Suprapubic skin (tissue), 4 donors: Measurements from ENCODE around the gene HOXA7. TPM values are rescaled to one million over a fixed set of nuclear protein-coding genes. Genes with fewer than 3 reads are reported as not detected.

Experiments used
- DNase-seq, 2 donors: peaks; one replicate each; pipeline ENCODE4 v3.0.0-alpha.2; 2019; ENCODE audit warnings: low spot score in 2 of 2
- H3K27ac ChIP-seq: fragments of 200-600 bp; sonication (generic); one replicate; pipeline ENCODE4 v1.5.1; 2019
- H3K27me3 ChIP-seq: fragments of 200-600 bp; sonication (generic); one replicate; pipeline ENCODE4 v1.5.1; 2019
- H3K36me3 ChIP-seq: fragments of 200-600 bp; sonication (generic); one replicate; pipeline ENCODE4 v1.5.1; 2019
- H3K4me1 ChIP-seq: fragments of 200-600 bp; sonication (generic); one replicate; pipeline ENCODE4 v1.5.1; 2019
- H3K4me3 ChIP-seq: fragments of 200-600 bp; sonication (generic); one replicate; pipeline ENCODE4 v1.5.1; 2019; ENCODE audit warnings: mild to moderate bottlenecking
- H3K9me3 ChIP-seq: fragments of 200-600 bp; sonication (generic); one replicate; pipeline ENCODE4 v1.5.1; 2019
- EP300 ChIP-seq: sonication (generic); formaldehyde crosslinking; IDR thresholded peaks from one replicate; pipeline ENCODE4 v1.6.1; 2017; ENCODE audit warnings: antibody characterized with exemption
- POLR2A ChIP-seq, 2 donors: fragments of 450-650 bp; IDR thresholded peaks; one replicate each; pipeline ENCODE4 v1.6.1; 2017; ENCODE audit warnings: antibody characterized with exemption in 2 of 2, mild to moderate bottlenecking in 2 of 2, moderate library complexity in 2 of 2
- POLR2AphosphoS5 ChIP-seq, 3 donors: sonication (generic); formaldehyde crosslinking; IDR thresholded peaks; one replicate each; pipeline ENCODE4 v1.6.1; 2017; ENCODE audit warnings: antibody characterized with exemption in 3 of 3
- WGBS: methylation state at CpG from one replicate; pipeline ENCODE4 v1.1.5; 2018; 5-methylcytosine and 5-hydroxymethylcytosine counted together
- total RNA-seq, 4 donors: library from RNA; depleted of rRNA; stranded (reverse); fragments of >200 nt; gene quantifications; one replicate each; pipeline ENCODE4 v1.1.0, GENCODE V29; 2016
- TF ChIP-seq, protein P1 (sequence below), 2 donors: fragments of 200-600 bp in 1 of 2; fragments of 450-650 bp in 1 of 2; sonication (generic) in 1 of 2; IDR thresholded peaks; one replicate each; pipeline ENCODE4 v1.5.1; 2016 to 2019; ENCODE audit warnings: antibody characterized with exemption in 2 of 2, mild to moderate bottlenecking in 1 of 2, moderate library complexity in 1 of 2

The HOXA7 gene
- total RNA-seq, 4 donors from 2014 or later = 14.8 to 23.6 (median 17.5) TPM

DNA sequence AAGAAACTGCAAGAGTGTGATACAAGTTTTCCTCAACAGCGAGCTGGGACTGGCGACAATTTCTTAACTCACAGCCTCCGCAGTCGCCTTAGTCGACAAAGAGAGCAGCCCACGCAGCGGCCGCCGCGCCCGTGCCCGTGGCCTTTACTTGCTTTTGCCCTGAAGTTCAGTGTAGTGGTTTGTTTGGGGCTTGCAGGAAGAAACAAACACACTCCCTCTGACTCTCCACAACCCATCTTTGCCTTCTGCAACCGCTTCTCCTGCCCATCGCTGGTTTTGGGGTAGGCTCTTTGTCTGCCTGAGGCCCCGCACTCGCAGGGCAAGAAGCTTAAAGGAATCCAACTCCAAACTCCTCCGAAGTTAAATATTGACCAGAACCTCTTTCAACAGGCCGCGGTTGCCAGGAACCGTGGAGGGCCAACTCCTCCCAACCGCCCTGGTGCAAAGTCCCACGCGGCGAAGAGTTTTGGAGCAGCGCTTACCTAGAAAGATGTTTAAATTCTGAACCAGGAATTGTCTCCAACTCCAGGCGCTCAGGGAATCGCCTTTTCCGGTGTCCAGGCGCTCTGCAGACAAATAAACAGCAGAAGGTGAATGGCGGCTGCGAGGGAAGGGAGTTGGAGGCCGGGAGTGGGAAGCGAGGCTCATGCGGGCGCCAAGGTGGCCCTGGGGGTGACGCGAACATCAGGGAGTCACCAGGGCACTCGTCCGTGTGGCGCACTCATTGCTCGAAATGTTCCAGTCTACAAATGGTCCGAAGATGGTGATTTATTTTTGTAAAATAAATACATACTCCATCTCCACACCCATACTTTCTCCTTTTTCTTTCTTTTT, 34.2 kb downstream of the HOXA7 start:
- WGBS = 85% methylated on average over 42 of the region's 42 CpGs
- Histone ChIP-seq H3K9me3 (no peaks in the 10 kb centered on the region), H3K27ac (no peak overlapping the region), H3K36me3 (no peaks in the 10 kb centered on the region), H3K4me1 (no peaks in the 10 kb centered on the region), H3K4me3 (no peak overlapping the region), H3K27me3 (no peaks in the 10 kb centered on the region)
- no peak for DNase-seq
- TF ChIP-seq, protein P1, sequence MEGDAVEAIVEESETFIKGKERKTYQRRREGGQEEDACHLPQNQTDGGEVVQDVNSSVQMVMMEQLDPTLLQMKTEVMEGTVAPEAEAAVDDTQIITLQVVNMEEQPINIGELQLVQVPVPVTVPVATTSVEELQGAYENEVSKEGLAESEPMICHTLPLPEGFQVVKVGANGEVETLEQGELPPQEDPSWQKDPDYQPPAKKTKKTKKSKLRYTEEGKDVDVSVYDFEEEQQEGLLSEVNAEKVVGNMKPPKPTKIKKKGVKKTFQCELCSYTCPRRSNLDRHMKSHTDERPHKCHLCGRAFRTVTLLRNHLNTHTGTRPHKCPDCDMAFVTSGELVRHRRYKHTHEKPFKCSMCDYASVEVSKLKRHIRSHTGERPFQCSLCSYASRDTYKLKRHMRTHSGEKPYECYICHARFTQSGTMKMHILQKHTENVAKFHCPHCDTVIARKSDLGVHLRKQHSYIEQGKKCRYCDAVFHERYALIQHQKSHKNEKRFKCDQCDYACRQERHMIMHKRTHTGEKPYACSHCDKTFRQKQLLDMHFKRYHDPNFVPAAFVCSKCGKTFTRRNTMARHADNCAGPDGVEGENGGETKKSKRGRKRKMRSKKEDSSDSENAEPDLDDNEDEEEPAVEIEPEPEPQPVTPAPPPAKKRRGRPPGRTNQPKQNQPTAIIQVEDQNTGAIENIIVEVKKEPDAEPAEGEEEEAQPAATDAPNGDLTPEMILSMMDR (IDR thresholded peaks at IDR 0.05) = no peak
- TF ChIP-seq POLR2AphosphoS5 (IDR thresholded peaks at IDR 0.05) = no peak
- TF ChIP-seq EP300 = no peak
- TF ChIP-seq POLR2A (IDR thresholded peaks at IDR 0.05) = no peak

GRCh38 chr7:27121684-27122076, 34.8 kb downstream of the HOXA7 start:
- H3K36me3 ChIP-seq = no peaks in the 10 kb centered on the region
- no peaks in the 10 kb centered on the region for H3K27me3 ChIP-seq
- H3K4me3 ChIP-seq = no peak overlapping the region
- no peaks in the 10 kb centered on the region for H3K4me1 ChIP-seq
- no peak overlapping the region for H3K27ac ChIP-seq
- TF ChIP-seq POLR2AphosphoS5 (IDR thresholded peaks at IDR 0.05) = no peak
- TF ChIP-seq EP300 = no peak
- no peak for TF ChIP-seq POLR2A (IDR thresholded peaks at IDR 0.05)
- TF ChIP-seq, protein P1 (IDR thresholded peaks at IDR 0.05) = no peak
- no peaks in the 10 kb centered on the region for H3K9me3 ChIP-seq
- DNase-seq = no peak
- 85% methylated on average over 7 of the region's 7 CpGs for WGBS

DNA sequence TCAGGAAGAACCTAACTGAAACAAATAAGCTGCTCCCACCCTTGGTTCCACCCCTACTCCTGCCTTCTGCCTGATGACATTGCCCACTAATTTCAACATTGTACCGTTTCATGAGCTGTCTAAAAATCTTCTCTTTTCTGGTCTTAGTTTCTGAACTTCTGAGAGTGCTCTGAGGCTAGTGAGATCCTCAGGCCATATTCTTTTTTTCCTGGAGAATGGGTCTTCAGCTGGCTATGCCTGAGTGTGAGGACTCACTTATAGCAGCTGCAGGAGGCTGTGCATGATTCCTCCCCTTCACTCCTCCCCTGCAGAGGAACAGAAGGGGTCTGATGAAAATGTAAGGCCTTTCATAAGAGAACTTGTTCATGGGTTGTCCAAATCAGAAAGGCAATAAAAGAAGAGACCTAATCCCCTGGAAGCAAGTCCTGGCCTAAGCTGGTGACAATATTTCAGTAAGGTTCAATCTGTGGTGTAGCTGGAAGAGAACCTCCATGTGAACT, 37.0 kb downstream of the HOXA7 start:
- no peak for TF ChIP-seq EP300
- no peak for TF ChIP-seq POLR2A (IDR thresholded peaks at IDR 0.05)
- TF ChIP-seq, protein P1 (IDR thresholded peaks at IDR 0.05) = no peak
- TF ChIP-seq POLR2AphosphoS5 (IDR thresholded peaks at IDR 0.05) = no peak
- Histone ChIP-seq H3K4me1 (peaks cover 7% of the 10 kb centered on the region), H3K36me3 (no peaks in the 10 kb centered on the region), H3K9me3 (no peaks in the 10 kb centered on the region), H3K4me3 (no peak overlapping the region), H3K27ac (no peak overlapping the region), H3K27me3 (no peaks in the 10 kb centered on the region)
- DNase-seq = no peak
- 87% methylated on average over 1 of the region's 1 CpG for WGBS

DNA sequence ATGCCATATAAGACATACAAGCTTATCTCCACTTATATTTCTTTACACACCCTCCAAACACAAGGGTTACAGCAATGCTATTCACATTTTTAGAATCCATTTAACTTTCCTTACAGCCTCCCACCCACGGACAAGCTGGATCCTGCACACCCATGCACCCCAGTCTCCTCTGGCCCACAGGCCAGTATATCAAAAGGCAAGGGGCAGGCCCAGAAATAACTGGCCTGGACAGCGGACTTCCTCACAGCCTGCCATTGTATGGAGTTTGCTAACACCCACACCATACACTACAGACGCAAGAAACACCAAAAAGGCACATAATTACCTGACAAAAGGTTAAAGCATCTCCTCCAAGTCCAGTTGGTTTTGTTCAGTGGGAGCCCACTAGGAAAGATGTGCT, 37.9 kb downstream of the HOXA7 start:
- peaks cover 16% of the 10 kb centered on the region for H3K4me1 ChIP-seq
- TF ChIP-seq EP300 = no peak
- TF ChIP-seq POLR2A (IDR thresholded peaks at IDR 0.05) = no peak
- no peaks in the 10 kb centered on the region for H3K27me3 ChIP-seq
- H3K4me3 ChIP-seq = no peak overlapping the region
- WGBS = 80% methylated on average over 3 of the region's 3 CpGs
- H3K27ac ChIP-seq = no peak overlapping the region
- DNase-seq = no peak
- H3K9me3 ChIP-seq = no peaks in the 10 kb centered on the region
- H3K36me3 ChIP-seq = no peaks in the 10 kb centered on the region

GRCh38 chr7:27117887-27118491, 38.5 kb downstream of the HOXA7 start:
- Histone ChIP-seq H3K9me3 (no peaks in the 10 kb centered on the region), H3K27ac (no peak overlapping the region), H3K4me1 (peaks cover 22% of the 10 kb centered on the region), H3K36me3 (no peaks in the 10 kb centered on the region), H3K27me3 (no peaks in the 10 kb centered on the region), H3K4me3 (peak overlapping the region; percentile 3)
- TF ChIP-seq, protein P1 (IDR thresholded peaks at IDR 0.05) = no peak
- no peak for DNase-seq
- 90% methylated on average over 19 of the region's 19 CpGs for WGBS
